Pancreas (tissue), 10 donors: ENCODE results near the gene SHC4. TPM values are rescaled to one million over a fixed set of nuclear protein-coding genes. Genes with fewer than 3 reads are reported as not detected.

Source experiments
- ATAC-seq, 4 donors: fragments of 200-7000 bp; cut with Tn5 transposase; one replicate each; pipeline versions ENCODE4 v1.8.0 to v1.9.1; 2020; ENCODE audit warnings: mild to moderate bottlenecking in 4 of 4, moderate library complexity in 4 of 4
- DNase-seq, 6 donors: peaks; one replicate each; pipeline ENCODE4 v3.0.0-alpha.2; 2020
- FAIRE-seq: peaks from 2 replicates; lab custom pipeline; 2012; peaks lifted over from hg19 to GRCh38; lab: Jason Lieb, UNC
- H3K27ac ChIP-seq, 4 donors: fragments of 200-600 bp; sonication (generic); 1 replicate in 3 of 4; 2 replicates in 1 of 4; pipeline versions ENCODE4 v1.5.0 to v1.8.0; 2020
- H3K27me3 ChIP-seq, 4 donors: fragments of 200-600 bp; one replicate each; pipeline ENCODE4 v1.8.0; 2021
- H3K36me3 ChIP-seq, 3 donors: fragments of 200-600 bp; sonication (generic) in 1 of 3; one replicate each; pipeline versions ENCODE4 v1.5.0 to v1.8.0; 2020 to 2021
- H3K4me1 ChIP-seq, 3 donors: fragments of 200-600 bp; one replicate each; pipeline ENCODE4 v1.8.0; 2021
- H3K4me3 ChIP-seq, 4 donors: fragments of 200-600 bp; sonication (generic) in 2 of 4; one replicate each; pipeline versions ENCODE4 v1.5.0 to v1.8.0; 2020 to 2021
- H3K9me3 ChIP-seq, 4 donors: fragments of 200-600 bp; one replicate each; pipeline ENCODE4 v1.8.0; 2021
- WGBS, 2 donors: extraction: QIAGEN DNeasy Blood & Tissue Kit; methylation state at CpG; one replicate each; pipeline ENCODE4 v1.1.7; 2013; 5-methylcytosine and 5-hydroxymethylcytosine counted together
- intact Hi-C, 3 donors: fragments of 100-400 bp; cut with DNase I; formaldehyde crosslinking; loops; one replicate each; pipeline versions ENCODE4 v1.11.1 to v1.14.2; 2022
- polyA plus RNA-seq, 2 donors: library from polyadenylated mRNA; stranded (reverse); fragments of 200-250 nt; gene quantifications; one replicate each; pipeline ENCODE4 v1.2.3, GENCODE V29; 2013
- total RNA-seq, 6 donors: library from RNA; stranded (reverse); fragmentation: NEBNext Ultra II Directional in 4 of 6; extraction: Animal tissue kit (Norgen Biotek cat#: 25700) in 4 of 6; gene quantifications; one replicate each; pipeline versions ENCODE4 v1.2.1 to v1.2.4, GENCODE V29; 2021 to 2023
- TF ChIP-seq, protein P1 (sequence below), 4 donors: fragments of 200-600 bp; sonication (generic) in 3 of 4; IDR thresholded peaks; one replicate each; pipeline versions ENCODE4 v1.5.0 to v1.8.0; 2021; ENCODE audit warnings: antibody characterized with exemption in 4 of 4
- donor health status: healthy with polysubstance abuse.
- donor health status: DM: no; HTN: no; CAD: no; lungs with moderate emphysema.
- donor health status: DM: no; HTN: no; CAD: no.
- donor health status: control.
- donor health status: control.
- donor health status: Bipolar disorder and iron deficiency.
- donor health status: DM: yes; HTN: yes; CAD: no.
- donor health status: DM: no; HTN: no; CAD: no.
- donor health status: DM: no; HTN: no; CAD: no.
- donor health status: DM: yes; HTN: yes; CAD: no.

The SHC4 gene
- total and polyA plus RNA-seq, 8 donors: 0.03 to 0.24 (median 0.17) TPM; not detected in 1

DNA sequence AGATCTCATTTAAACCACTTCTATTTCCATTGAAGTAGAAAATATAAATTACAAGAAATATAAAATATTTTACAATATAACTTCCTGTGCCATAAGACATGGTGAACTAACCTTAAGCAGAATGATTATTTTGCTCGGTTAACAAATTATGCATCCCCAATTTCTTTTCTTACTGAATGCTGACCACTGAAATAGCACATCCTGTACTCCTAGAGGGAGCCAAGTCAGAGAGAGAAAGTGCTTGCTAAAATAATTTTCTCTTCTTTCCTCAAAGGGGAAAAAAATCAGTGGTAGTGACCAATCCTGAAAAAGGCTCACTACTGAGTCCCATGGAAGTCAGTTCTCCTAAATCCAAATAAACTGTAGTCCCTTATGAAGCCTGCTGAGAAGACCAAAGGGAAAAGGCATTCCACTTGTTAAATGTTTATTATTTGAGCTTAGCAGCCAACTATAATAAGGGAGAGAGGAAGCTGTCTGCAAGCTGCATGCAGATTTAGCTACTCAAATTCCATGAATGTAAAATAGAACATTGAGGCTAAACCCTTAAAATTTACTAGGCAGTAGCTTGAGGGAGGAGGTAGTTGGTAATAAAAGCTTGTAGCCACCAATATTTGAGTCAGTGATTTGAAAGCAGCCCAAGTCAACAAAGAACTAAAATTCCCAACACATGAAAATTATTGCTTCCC is 185.9 kb downstream of the SHC4 start:
- intact Hi-C loops: no loop called here

GRCh38 chr15:48775546-48775945 is 188.2 kb downstream of the SHC4 start:
- TF ChIP-seq, protein P1, sequence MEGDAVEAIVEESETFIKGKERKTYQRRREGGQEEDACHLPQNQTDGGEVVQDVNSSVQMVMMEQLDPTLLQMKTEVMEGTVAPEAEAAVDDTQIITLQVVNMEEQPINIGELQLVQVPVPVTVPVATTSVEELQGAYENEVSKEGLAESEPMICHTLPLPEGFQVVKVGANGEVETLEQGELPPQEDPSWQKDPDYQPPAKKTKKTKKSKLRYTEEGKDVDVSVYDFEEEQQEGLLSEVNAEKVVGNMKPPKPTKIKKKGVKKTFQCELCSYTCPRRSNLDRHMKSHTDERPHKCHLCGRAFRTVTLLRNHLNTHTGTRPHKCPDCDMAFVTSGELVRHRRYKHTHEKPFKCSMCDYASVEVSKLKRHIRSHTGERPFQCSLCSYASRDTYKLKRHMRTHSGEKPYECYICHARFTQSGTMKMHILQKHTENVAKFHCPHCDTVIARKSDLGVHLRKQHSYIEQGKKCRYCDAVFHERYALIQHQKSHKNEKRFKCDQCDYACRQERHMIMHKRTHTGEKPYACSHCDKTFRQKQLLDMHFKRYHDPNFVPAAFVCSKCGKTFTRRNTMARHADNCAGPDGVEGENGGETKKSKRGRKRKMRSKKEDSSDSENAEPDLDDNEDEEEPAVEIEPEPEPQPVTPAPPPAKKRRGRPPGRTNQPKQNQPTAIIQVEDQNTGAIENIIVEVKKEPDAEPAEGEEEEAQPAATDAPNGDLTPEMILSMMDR (IDR thresholded peaks at IDR 0.05): no peak
- H3K4me3 ChIP-seq: no peak overlapping the region
- no peak for FAIRE-seq
- no peak overlapping the region for H3K27ac ChIP-seq
- ATAC-seq: no peak
- no peaks in the 10 kb centered on the region for H3K4me1 ChIP-seq
- H3K27me3 ChIP-seq: no peaks in the 10 kb centered on the region
- DNase-seq: no peak
- 93 to 98% methylated on average over 2 of the region's 2 CpGs for WGBS, 2 donors
- intact Hi-C loops: no loop called here
- no peaks in the 10 kb centered on the region for H3K36me3 ChIP-seq
- H3K9me3 ChIP-seq: no peaks in the 10 kb centered on the region

More for the DNA sequence above, 185.9 kb downstream of the SHC4 start:
- H3K27me3 ChIP-seq: no peaks in the 10 kb centered on the region
- FAIRE-seq (no peak), ATAC-seq (no peak), DNase-seq (no peak)
- H3K36me3 ChIP-seq: no peaks in the 10 kb centered on the region
- H3K27ac ChIP-seq: no peak overlapping the region
- no peaks in the 10 kb centered on the region for H3K9me3 ChIP-seq
- no peak overlapping the region for H3K4me3 ChIP-seq
- TF ChIP-seq, protein P1 (IDR thresholded peaks at IDR 0.05): no peak
- H3K4me1 ChIP-seq: no peaks in the 10 kb centered on the region
- 90 to 91% methylated on average over 1 of the region's 1 CpG for WGBS, 2 donors

GRCh38 chr15:48774484-48774883 is 189.2 kb downstream of the SHC4 start:
- ATAC-seq: no peak
- TF ChIP-seq, protein P1 (IDR thresholded peaks at IDR 0.05): no peak
- intact Hi-C loops: no loop called here
- no peaks in the 10 kb centered on the region for H3K4me1 ChIP-seq
- no peak for FAIRE-seq
- DNase-seq: no peak
- 97 to 100% methylated on average over 1 of the region's 1 CpG for WGBS, 2 donors
- no peaks in the 10 kb centered on the region for H3K27me3 ChIP-seq
- H3K27ac ChIP-seq: no peak overlapping the region
- H3K9me3 ChIP-seq: no peaks in the 10 kb centered on the region
- H3K36me3 ChIP-seq: no peaks in the 10 kb centered on the region
- no peak overlapping the region for H3K4me3 ChIP-seq

Other genes with a start within 250 kb of the SHC4 start
- gene CEP152, start 152.8 kb downstream of the SHC4 start, total RNA-seq: 1 to 10 TPM; 2.0 to 8.0 (median 2.8) TPM
- 1 to 10 TPM; 1.3 TPM for gene CEP152, start 152.8 kb downstream of the SHC4 start, polyA plus RNA-seq
- 10 to 100 TPM; 26.5 to 48.4 (median 40.2) TPM for gene EID1, start 85.8 kb downstream of the SHC4 start, total RNA-seq
- 10 to 100 TPM; 43.8 to 96.3 TPM for gene EID1, start 85.8 kb downstream of the SHC4 start, polyA plus RNA-seq
- 10 to 100 TPM; 17.0 to 28.4 (median 19.0) TPM for gene SECISBP2L, start 82.5 kb upstream of the SHC4 start, total RNA-seq
- gene SECISBP2L, start 82.5 kb upstream of the SHC4 start, polyA plus RNA-seq: 1 to 10 TPM; 5.1 to 7.7 TPM
- gene COPS2, start 191.7 kb upstream of the SHC4 start, total RNA-seq: 10 to 100 TPM; 34.7 to 56.3 (median 43.3) TPM
- 10 to 100 TPM; 22.6 to 26.5 TPM for gene COPS2, start 191.7 kb upstream of the SHC4 start, polyA plus RNA-seq
- 10 to 100 TPM; 15.8 to 28.0 (median 18.9) TPM for gene GALK2, start 206.3 kb upstream of the SHC4 start, total RNA-seq
- gene GALK2, start 206.3 kb upstream of the SHC4 start, polyA plus RNA-seq: 10 to 100 TPM in 1 of 2 donors, 1 to 10 TPM in 1; 9.3 to 11.8 TPM